H4 (cell line): Measurements from ENCODE around the gene DISP2. TPM values are rescaled to one million over a fixed set of nuclear protein-coding genes. Genes with fewer than 3 reads are reported as not detected.

Experiments used
- DNase-seq: peaks from one replicate; pipeline ENCODE4 v3.0.0-alpha.2; 2015; ENCODE audit warnings: low spot score
- total RNA-seq: library from RNA; depleted of rRNA; stranded (reverse); fragments of >200 nt; shearing (Covaris generic); gene quantifications from 2 replicates; pipeline ENCODE4 v1.2.3, GENCODE V29; 2014; rRNA removed

Gene DISP2
- total RNA-seq, 1 experiment from 2014 or later, result 0.27 TPM

GRCh38 chr15:40425681-40426080 is 67.7 kb downstream of the DISP2 start:
- no peak for DNase-seq

GRCh38 chr15:40427188-40427587 is 69.2 kb downstream of the DISP2 start:
- DNase-seq, result no peak

GRCh38 chr15:40428185-40428584 is 70.2 kb downstream of the DISP2 start:
- no peak for DNase-seq

Other genes starting within 250 kb of the DISP2 start
- gene BMF, start 249.3 kb upstream of the DISP2 start, total RNA-seq, result 18.7 and 19.6 TPM in 2 replicates
- 55.5 and 56.2 TPM in 2 replicates for gene BUB1B, start 197.2 kb upstream of the DISP2 start, total RNA-seq
- 2.4 TPM in 1 of 2 replicates, not detected in the other for gene PAK6, start 119.2 kb upstream of the DISP2 start, total RNA-seq
- gene ANKRD63, start 75.2 kb upstream of the DISP2 start, total RNA-seq, result 0.37 TPM in 1 of 2 replicates, not detected in the other
- 1.6 and 2.4 TPM in 2 replicates for gene PLCB2, start 50.3 kb upstream of the DISP2 start, total RNA-seq
- 13.0 and 15.7 TPM in 2 replicates for gene INAFM2, start 34.5 kb upstream of the DISP2 start, total RNA-seq
- 1.3 and 4.6 TPM in 2 replicates for gene CCDC9B, start 17.3 kb upstream of the DISP2 start, total RNA-seq
- not detected in 2 replicates for gene PHGR1, start 7.2 kb upstream of the DISP2 start, total RNA-seq
- gene KNSTRN, start 24.5 kb downstream of the DISP2 start, total RNA-seq, result 90.3 and 92.9 TPM in 2 replicates
- gene IVD, start 47.6 kb downstream of the DISP2 start, total RNA-seq, result 9.1 and 13.6 TPM in 2 replicates
- gene BAHD1, start 82.7 kb downstream of the DISP2 start, total RNA-seq, result 5.3 and 6.0 TPM in 2 replicates
- gene CHST14, start 112.8 kb downstream of the DISP2 start, total RNA-seq, result 31.6 and 34.6 TPM in 2 replicates
- 22.9 and 33.5 TPM in 2 replicates for gene CCDC32, start 206.8 kb downstream of the DISP2 start, total RNA-seq
- gene RPUSD2, start 211.1 kb downstream of the DISP2 start, total RNA-seq, result 13.6 and 18.2 TPM in 2 replicates
- gene KNL1, start 236.0 kb downstream of the DISP2 start, total RNA-seq, result 18.3 and 18.8 TPM in 2 replicates